Astrocyte of the cerebellum (primary cell): ENCODE results near the gene RAX.
"Not testable (repeated sequence)": the region's sequence is repeated elsewhere in the genome, so short reads cannot be mapped to it uniquely, and the experiment has no call there.

ENCODE experiments used
- DNase-seq: peaks from one replicate; pipeline ENCODE4 v3.0.0-alpha.2; 2011; ENCODE audit warnings: low read depth
- H3K4me3 ChIP-seq: 2 replicates; pipeline ENCODE4 v1.5.1; 2011; ENCODE audit warnings: mild to moderate bottlenecking, low read depth, low read length, moderate library complexity
- CTCF ChIP-seq: IDR thresholded peaks from 2 replicates; pipeline ENCODE4 v1.5.1; 2012; ENCODE audit warnings: low read length, low read depth, moderate library complexity, mild to moderate bottlenecking; ENCODE audit errors: missing control alignments
- in situ Hi-C: cut with HindIII; loops from 2 replicates; pipeline ENCODE4 v1.10.0; 2017; ENCODE audit warnings: low sequenced_read_pairs

Gene RAX

DNA sequence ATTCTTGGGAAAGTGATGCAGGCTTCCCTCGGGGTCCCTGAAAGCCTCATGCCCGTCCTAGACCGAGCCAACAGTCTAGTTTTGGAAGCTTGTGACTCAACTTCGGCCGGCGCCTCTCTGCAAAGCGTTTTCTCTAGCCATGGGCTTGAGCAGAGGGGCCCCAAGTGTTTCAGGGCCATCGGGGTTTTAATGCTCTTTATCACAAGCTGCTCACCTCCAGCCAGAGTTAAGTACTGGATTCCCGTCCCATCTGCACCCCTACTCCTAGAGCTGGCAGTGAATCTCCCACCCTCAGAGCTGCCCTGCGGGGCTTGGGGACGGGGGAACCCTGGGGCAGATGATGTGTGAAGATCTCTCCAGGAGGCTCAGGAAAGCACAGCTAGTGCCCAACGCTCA, 7.3 kb downstream of the RAX start:
- H3K4me3 ChIP-seq = no peak overlapping the region
- in situ Hi-C loops = no loop called here
- no peak for DNase-seq
- TF ChIP-seq CTCF = no peak

DNA sequence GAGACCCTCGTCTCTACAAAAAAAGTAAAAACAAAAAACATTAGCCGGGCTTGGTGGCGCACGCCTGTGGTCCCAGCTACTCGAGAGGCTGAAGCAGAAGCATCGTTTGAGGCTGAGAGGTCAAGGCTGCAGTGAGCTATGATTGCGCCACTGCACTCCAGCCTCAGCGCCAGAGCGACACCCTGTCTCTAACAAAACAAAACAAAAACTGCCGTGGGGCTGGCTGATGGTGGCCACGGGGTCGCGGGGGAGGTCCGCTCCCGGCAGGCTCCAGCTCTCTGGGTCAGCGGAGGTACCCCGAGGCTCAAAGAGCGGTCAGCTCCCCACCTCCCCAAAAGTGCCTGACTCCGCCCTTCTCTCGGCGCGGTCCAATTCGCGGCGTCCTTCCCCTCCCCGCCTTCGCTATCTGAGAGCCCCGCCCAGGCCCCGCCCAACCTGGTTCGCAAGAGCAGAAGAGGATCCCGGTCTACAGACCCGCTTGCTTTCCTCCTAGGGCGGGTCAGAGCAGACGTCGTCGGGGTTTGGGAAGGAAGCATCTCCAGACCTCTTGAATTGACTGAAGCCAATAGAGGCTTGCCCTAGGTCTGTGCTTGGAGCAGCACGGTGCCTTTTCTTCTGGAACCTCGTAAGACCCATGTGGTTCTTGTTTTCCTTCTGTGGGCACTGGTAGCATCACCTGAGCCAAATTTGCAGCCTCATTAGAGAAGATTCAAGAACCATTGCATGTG, 7.8 kb downstream of the RAX start:
- in situ Hi-C loops = no loop called here
- no peak for DNase-seq
- peak overlapping the region; percentile 9 for H3K4me3 ChIP-seq
- no peak for TF ChIP-seq CTCF

GRCh38 chr18:59264651-59265245, 8.5 kb downstream of the RAX start:
- no peak for TF ChIP-seq CTCF
- DNase-seq = no peak
- in situ Hi-C loops = no loop called here
- H3K4me3 ChIP-seq = no peak overlapping the region

GRCh38 chr18:59264121-59264571, 9.1 kb downstream of the RAX start:
- in situ Hi-C loops = no loop called here
- H3K4me3 ChIP-seq = no peak overlapping the region
- no peak for DNase-seq
- no peak for TF ChIP-seq CTCF

DNA sequence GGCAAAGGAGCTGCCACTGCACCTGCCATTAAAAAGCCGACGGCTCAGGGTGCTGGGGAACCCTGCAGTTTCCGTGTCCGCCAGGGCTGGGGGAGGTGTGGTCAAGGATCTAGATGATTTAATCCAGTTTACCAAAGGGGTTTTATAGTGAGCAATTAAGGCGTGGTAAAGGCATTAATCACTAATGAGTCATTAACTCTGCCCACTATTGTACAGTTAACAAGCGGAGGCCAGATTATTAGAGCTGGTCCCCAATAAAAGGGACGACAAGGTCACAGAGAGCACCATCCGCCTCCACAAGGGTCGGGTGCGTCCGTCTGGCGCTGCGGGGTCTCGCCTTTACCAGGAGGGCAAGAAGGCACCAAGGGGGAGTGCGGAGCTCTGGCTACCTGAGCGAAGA, 9.6 kb downstream of the RAX start:
- no peak overlapping the region for H3K4me3 ChIP-seq
- in situ Hi-C loops = no loop called here
- no peak for DNase-seq
- no peak for TF ChIP-seq CTCF

GRCh38 chr18:59262243-59262642, 11.0 kb downstream of the RAX start:
- DNase-seq, in situ Hi-C loops, H3K4me3 ChIP-seq: not testable (repeated sequence)

- in situ Hi-C loops, DNase-seq: not testable (repeated sequence)
Observed at GRCh38 chr18:59261842-59262241, 11.4 kb downstream of the RAX start.

GRCh38 chr18:59255491-59255890, 17.8 kb downstream of the RAX start:
- DNase-seq, H3K4me3 ChIP-seq, in situ Hi-C loops: not testable (repeated sequence)

More at GRCh38 chr18:59261842-59262241, 11.4 kb downstream of the RAX start:
- H3K4me3 ChIP-seq = not testable (repeated sequence)
